H9 (cell line): ENCODE data around the gene INSC. TPM values are rescaled to one million over a fixed set of nuclear protein-coding genes. Genes with fewer than 3 reads are reported as not detected.

Experiments used
- DNase-seq: peaks from one replicate; pipeline ENCODE4 v3.0.0-alpha.2; 2017
- H2AFZ ChIP-seq: one replicate; pipeline ENCODE4 v1.6.1; 2013; ENCODE audit warnings: mild to moderate bottlenecking, low read length, control low read depth, moderate library complexity
- H2AK5ac ChIP-seq: 2 replicates; pipeline ENCODE4 v1.6.1; 2013; ENCODE audit warnings: low read length, control low read depth, mixed read lengths; ENCODE audit not compliant: insufficient read length
- H2BK120ac ChIP-seq: one replicate; pipeline ENCODE4 v1.6.1; 2013; ENCODE audit warnings: low read depth, mild to moderate bottlenecking, low read length, control low read depth, inconsistent platforms; ENCODE audit not compliant: poor library complexity, severe bottlenecking
- H2BK12ac ChIP-seq: 2 replicates; pipeline ENCODE4 v1.6.1; 2013; ENCODE audit warnings: low read length, control low read depth, mixed read lengths, low read depth; ENCODE audit not compliant: insufficient read length
- H2BK15ac ChIP-seq: 2 replicates; pipeline ENCODE4 v1.6.1; 2013; ENCODE audit warnings: low read depth, low read length, control low read depth
- H2BK20ac ChIP-seq: one replicate; pipeline ENCODE4 v1.6.1; 2013; ENCODE audit warnings: low read depth, mild to moderate bottlenecking, low read length, control low read depth, inconsistent platforms; ENCODE audit not compliant: poor library complexity, severe bottlenecking
- H2BK5ac ChIP-seq: 2 replicates; pipeline ENCODE4 v1.6.1; 2013; ENCODE audit warnings: low read length, control low read depth, mixed read lengths; ENCODE audit not compliant: insufficient read length
- H3K14ac ChIP-seq: 2 replicates; pipeline ENCODE4 v1.6.1; 2013; ENCODE audit warnings: low read length, control low read depth; ENCODE audit not compliant: insufficient read depth
- H3K18ac ChIP-seq: 2 replicates; pipeline ENCODE4 v1.6.1; 2013; ENCODE audit warnings: low read depth, mild to moderate bottlenecking, mixed read lengths, low read length, control low read depth; ENCODE audit not compliant: insufficient read length
- H3K23ac ChIP-seq: 2 replicates; pipeline ENCODE4 v1.6.1; 2013; ENCODE audit warnings: low read length, control low read depth, mixed read lengths, low read depth; ENCODE audit not compliant: insufficient read length
- H3K23me2 ChIP-seq: 2 replicates; pipeline ENCODE4 v1.6.1; 2013; ENCODE audit warnings: low read depth, mild to moderate bottlenecking, mixed read lengths, low read length, control low read depth; ENCODE audit not compliant: insufficient read length, poor library complexity, severe bottlenecking
- H3K27ac ChIP-seq: 2 replicates; pipeline ENCODE4 v1.5.1; 2013; ENCODE audit warnings: low read length, control low read depth, mixed read lengths, low read depth; ENCODE audit not compliant: insufficient read length
- H3K27me3 ChIP-seq: 2 replicates; pipeline ENCODE4 v1.6.1; 2013; ENCODE audit warnings: low read length, control low read depth, inconsistent platforms; ENCODE audit not compliant: insufficient read depth
- H3K4ac ChIP-seq: 2 replicates; pipeline ENCODE4 v1.6.1; 2013; ENCODE audit warnings: low read depth, mild to moderate bottlenecking, control low read depth, inconsistent platforms, low read length, moderate library complexity
- H3K4me1 ChIP-seq: 2 replicates; pipeline ENCODE4 v1.6.1; 2013; ENCODE audit warnings: low read length, control low read depth, inconsistent platforms; ENCODE audit not compliant: insufficient read depth
- H3K4me2 ChIP-seq: 2 replicates; pipeline ENCODE4 v1.6.1; 2013; ENCODE audit warnings: low read length, control low read depth, mixed read lengths; ENCODE audit not compliant: insufficient read length, insufficient read depth
- H3K56ac ChIP-seq: 2 replicates; pipeline ENCODE4 v1.6.1; 2013; ENCODE audit warnings: low read depth, mild to moderate bottlenecking, mixed read lengths, low read length, control low read depth; ENCODE audit not compliant: insufficient read length
- H3K79me1 ChIP-seq: 2 replicates; pipeline ENCODE4 v1.6.1; 2013; ENCODE audit warnings: low read depth, mild to moderate bottlenecking, moderate library complexity, low read length, control low read depth, inconsistent platforms; ENCODE audit not compliant: insufficient read depth, poor library complexity, severe bottlenecking
- H3K79me2 ChIP-seq: 2 replicates; pipeline ENCODE4 v1.6.1; 2013; ENCODE audit warnings: low read length, control low read depth, inconsistent platforms; ENCODE audit not compliant: insufficient read depth
- H3K9ac ChIP-seq: 2 replicates; pipeline ENCODE4 v1.6.1; 2013; ENCODE audit warnings: low read length, control low read depth, mixed read lengths; ENCODE audit not compliant: insufficient read length; ENCODE audit errors: extremely low read depth
- H3K9me3 ChIP-seq: one replicate; pipeline ENCODE4 v1.6.1; 2013; ENCODE audit warnings: low read depth, low read length, inconsistent platforms; ENCODE audit not compliant: control insufficient read depth
- H3T11ph ChIP-seq: one replicate; pipeline ENCODE4 v1.6.1; 2013; ENCODE audit warnings: mild to moderate bottlenecking, low read length, control low read depth, inconsistent platforms
- H4K20me1 ChIP-seq: one replicate; pipeline ENCODE4 v1.6.1; 2013; ENCODE audit not compliant: control insufficient read depth, insufficient read length, insufficient read depth
- H4K5ac ChIP-seq: 2 replicates; pipeline ENCODE4 v1.6.1; 2013; ENCODE audit warnings: low read depth, mild to moderate bottlenecking, mixed read lengths, low read length, control low read depth; ENCODE audit not compliant: insufficient read length
- H4K8ac ChIP-seq: replicated peaks from 2 replicates; pipeline ENCODE4 v1.6.1; 2013; ENCODE audit warnings: low read length, control low read depth, mixed read lengths, low read depth; ENCODE audit not compliant: insufficient read length
- H4K91ac ChIP-seq: 2 replicates; pipeline ENCODE4 v1.6.1; 2013; ENCODE audit warnings: low read depth, mild to moderate bottlenecking, moderate library complexity, mixed read lengths, low read length, control low read depth; ENCODE audit not compliant: insufficient read length
- H3K27ac Mint-ChIP-seq, 3 experiments: 2 replicates in 2 of 3; 3 replicates in 1 of 3; pipeline ENCODE4 v1.8.0; 2020 to 2021; ENCODE audit warnings: mixed read lengths in 3 of 3, mild to moderate bottlenecking in 1 of 3, moderate library complexity in 1 of 3
- H3K27me3 Mint-ChIP-seq: 2 replicates; pipeline ENCODE4 v1.8.0; 2021; ENCODE audit warnings: low read depth, mild to moderate bottlenecking, moderate library complexity, mixed read lengths
- H3K36me3 Mint-ChIP-seq, 3 experiments: 2 replicates in 2 of 3; 3 replicates in 1 of 3; pipeline ENCODE4 v1.8.0; 2020 to 2021; ENCODE audit warnings: low read depth in 3 of 3, mixed read lengths in 3 of 3; ENCODE audit not compliant: insufficient read depth in 1 of 3
- H3K4me1 Mint-ChIP-seq, 2 experiments: 2 replicates each; pipeline ENCODE4 v1.8.0; 2020; ENCODE audit warnings: mixed read lengths in 2 of 2
- H3K4me3 Mint-ChIP-seq, 2 experiments: 2 replicates in 1 of 2; 3 replicates in 1 of 2; pipeline ENCODE4 v1.8.0; 2020 to 2021; ENCODE audit warnings: mild to moderate bottlenecking in 2 of 2, mixed read lengths in 2 of 2, moderate library complexity in 1 of 2
- H3K9me3 Mint-ChIP-seq, 2 experiments: 2 replicates in 1 of 2; 3 replicates in 1 of 2; pipeline ENCODE4 v1.8.0; 2020; ENCODE audit warnings: mild to moderate bottlenecking in 2 of 2, mixed read lengths in 2 of 2, moderate library complexity in 1 of 2
- CTCF ChIP-seq: fragments of 200-600 bp; sonication (generic); conservative IDR thresholded peaks from 3 replicates; pipeline ENCODE4 v1.8.0; 2021; ENCODE audit warnings: antibody characterized with exemption, mild to moderate bottlenecking
- WGBS: extraction: QIAGEN DNeasy Blood & Tissue Kit; methylation state at CpG from one replicate; pipeline ENCODE4 v1.1.7; 2013; ENCODE audit warnings: missing lambda C conversion rate, low lambda C conversion rate, mixed read lengths; ENCODE audit not compliant: insufficient read length; ENCODE audit errors: extremely low coverage; 5-methylcytosine and 5-hydroxymethylcytosine counted together
- total RNA-seq: library from RNA; stranded (reverse); gene quantifications from 2 replicates; pipeline ENCODE4 v1.2.1, GENCODE V29; 2021

Gene INSC
- total RNA-seq, 1 experiment from 2014 or later: not detected

GRCh38 chr11:15104166-15104565, 10.6 kb upstream of the INSC start:
- H3K23me2 ChIP-seq: no peaks in the 10 kb centered on the region
- no peak overlapping the region for H3K27ac ChIP-seq
- H2BK5ac ChIP-seq: no peak overlapping the region
- H3K14ac ChIP-seq: no peak overlapping the region
- H3K4me1 ChIP-seq: no peaks in the 10 kb centered on the region
- H3K27ac Mint-ChIP-seq: no peak overlapping the region
- H2BK15ac ChIP-seq: no peak overlapping the region
- no peak overlapping the region for H2AFZ ChIP-seq
- H3K4me2 ChIP-seq: no peak overlapping the region
- H2BK12ac ChIP-seq: no peak overlapping the region
- H2BK20ac ChIP-seq: no peak overlapping the region
- H3K9ac ChIP-seq: no peak overlapping the region
- H3K23ac ChIP-seq: no peak overlapping the region
- no peaks in the 10 kb centered on the region for H3K36me3 Mint-ChIP-seq
- H4K20me1 ChIP-seq: no peaks in the 10 kb centered on the region
- H3K18ac ChIP-seq: no peak overlapping the region
- no peak for TF ChIP-seq CTCF
- DNase-seq: no peak
- no CpG with 5 or more reads among the region's 2 CpGs for WGBS
- H3K27me3 ChIP-seq: no peaks in the 10 kb centered on the region
- H3K79me1 ChIP-seq: no peaks in the 10 kb centered on the region
- no peak overlapping the region for H3K4me3 Mint-ChIP-seq
- no peak overlapping the region for H3K4ac ChIP-seq
- no peaks in the 10 kb centered on the region for H3K9me3 ChIP-seq
- H3K56ac ChIP-seq: no peak overlapping the region
- no peak overlapping the region for H3T11ph ChIP-seq
- peaks cover 5 to 13% of the 10 kb centered on the region in 2 experiments; a peak in 4 of 5 replicates for H3K9me3 Mint-ChIP-seq
- no peaks in the 10 kb centered on the region for H3K79me2 ChIP-seq
- no peak overlapping the region for H4K5ac ChIP-seq
- H2AK5ac ChIP-seq: no peak overlapping the region
- no peak overlapping the region for H2BK120ac ChIP-seq
- peaks cover 8% of the 10 kb centered on the region for H3K27me3 Mint-ChIP-seq
- H4K8ac ChIP-seq: no peak overlapping the region
- H3K4me1 Mint-ChIP-seq: peaks cover 7 to 11% of the 10 kb centered on the region in 2 experiments
- H4K91ac ChIP-seq: no peak overlapping the region
